ENCODE measurements around the gene FGR. TPM values are rescaled to one million over a fixed set of nuclear protein-coding genes. Genes with fewer than 3 reads are reported as not detected.

Gene FGR
- total RNA-seq, 1 donor from 2014 or later = not detected

GRCh38 chr1:27634177-27634984, 604 bp downstream of the FGR start:
- no peak overlapping the region for H3K27ac Mint-ChIP-seq (ENCODE audit: unreplicated experiment)
- Histone ChIP-seq H3K79me2 (ENCODE audit: insufficient read depth, low read length) (no peaks in the 10 kb centered on the region), H3K4me2 (ENCODE audit: low read length) (peak overlapping the region; percentile 81), H3K9ac (ENCODE audit: low read length) (peak overlapping the region; percentile 31), H2AFZ (ENCODE audit: low read depth, low read length) (peak overlapping the region; percentile 87), H4K20me1 (ENCODE audit: insufficient read depth, low read length) (no peaks in the 10 kb centered on the region), H3K4me1 (ENCODE audit: insufficient read depth, low read length) (no peaks in the 10 kb centered on the region), H3K4me3 (ENCODE audit: insufficient read depth, low read depth, low read length) (peak overlapping the region; percentile 44), H3K36me3 (ENCODE audit: insufficient read depth, low read length) (no peaks in the 10 kb centered on the region), H3K9me3 (ENCODE audit: insufficient read depth, low read depth, low read length) (no peaks in the 10 kb centered on the region), H3K27ac (ENCODE audit: low read depth, low read length) (no peak overlapping the region), H3K27me3 (ENCODE audit: insufficient read depth, low read length) (peaks cover 25% of the 10 kb centered on the region)
- FAIRE-seq (no peak), DNase-seq (ENCODE audit: low read depth) (no peak)
- H3K4me3 Mint-ChIP-seq (ENCODE audit: unreplicated experiment) = no peak overlapping the region
- peaks cover 58% of the 10 kb centered on the region for H3K27me3 Mint-ChIP-seq (ENCODE audit: low read depth, unreplicated experiment)
- peak; percentile 93 for TF ChIP-seq EZH2 (IDR thresholded peaks at IDR 0.05; ENCODE audit: insufficient read depth, low read length)
- TF ChIP-seq CTCF (IDR thresholded peaks at IDR 0.05; ENCODE audit: insufficient read depth, low read depth, low read length) = no peak
- H3K4me1 Mint-ChIP-seq (ENCODE audit: low read depth, unreplicated experiment) = no peaks in the 10 kb centered on the region
- H3K9me3 Mint-ChIP-seq (ENCODE audit: unreplicated experiment) = no peaks in the 10 kb centered on the region
- no peaks in the 10 kb centered on the region for H3K36me3 Mint-ChIP-seq (ENCODE audit: low read depth, unreplicated experiment)

- H3K27me3 ChIP-seq (ENCODE audit: insufficient read depth, low read length) = peaks cover 25% of the 10 kb centered on the region
- peaks cover 64% of the 10 kb centered on the region for H3K27me3 Mint-ChIP-seq (ENCODE audit: low read depth, unreplicated experiment)
- H3K4me2 ChIP-seq (ENCODE audit: low read length) = peak overlapping the region; percentile 81
- no peak overlapping the region for H3K27ac ChIP-seq (ENCODE audit: low read depth, low read length)
- FAIRE-seq (no peak), DNase-seq (ENCODE audit: low read depth) (no peak)
- no peaks in the 10 kb centered on the region for H3K4me1 ChIP-seq (ENCODE audit: insufficient read depth, low read length)
- H3K9me3 ChIP-seq (ENCODE audit: insufficient read depth, low read depth, low read length) = no peaks in the 10 kb centered on the region
- H3K36me3 ChIP-seq (ENCODE audit: insufficient read depth, low read length) = no peaks in the 10 kb centered on the region
- H3K9me3 Mint-ChIP-seq (ENCODE audit: unreplicated experiment) = no peaks in the 10 kb centered on the region
- no peak for TF ChIP-seq CTCF (IDR thresholded peaks at IDR 0.05; ENCODE audit: insufficient read depth, low read depth, low read length)
- no peak for TF ChIP-seq EZH2 (IDR thresholded peaks at IDR 0.05; ENCODE audit: insufficient read depth, low read length)
- H4K20me1 ChIP-seq (ENCODE audit: insufficient read depth, low read length) = no peaks in the 10 kb centered on the region
- no peaks in the 10 kb centered on the region for H3K36me3 Mint-ChIP-seq (ENCODE audit: low read depth, unreplicated experiment)
- H3K4me3 Mint-ChIP-seq (ENCODE audit: unreplicated experiment) = no peak overlapping the region
- peak overlapping the region; percentile 44 for H3K4me3 ChIP-seq (ENCODE audit: insufficient read depth, low read depth, low read length)
- no peak overlapping the region for H3K27ac Mint-ChIP-seq (ENCODE audit: unreplicated experiment)
- no peaks in the 10 kb centered on the region for H3K79me2 ChIP-seq (ENCODE audit: insufficient read depth, low read length)
- no peaks in the 10 kb centered on the region for H3K4me1 Mint-ChIP-seq (ENCODE audit: low read depth, unreplicated experiment)
- H2AFZ ChIP-seq (ENCODE audit: low read depth, low read length) = peak overlapping the region; percentile 87
- H3K9ac ChIP-seq (ENCODE audit: low read length) = peak overlapping the region; percentile 31
These were observed 1.3 kb downstream of the FGR start for GRCh38 chr1:27633640-27634176.

- FAIRE-seq = no peak
- H3K4me3 ChIP-seq (ENCODE audit: insufficient read depth, low read depth, low read length) = no peak overlapping the region
- no peaks in the 10 kb centered on the region for H3K36me3 Mint-ChIP-seq (ENCODE audit: low read depth, unreplicated experiment)
- H3K9me3 ChIP-seq (ENCODE audit: insufficient read depth, low read depth, low read length) = no peaks in the 10 kb centered on the region
- H2AFZ ChIP-seq (ENCODE audit: low read depth, low read length) = no peak overlapping the region
- no peaks in the 10 kb centered on the region for H3K9me3 Mint-ChIP-seq (ENCODE audit: unreplicated experiment)
- no peaks in the 10 kb centered on the region for H4K20me1 ChIP-seq (ENCODE audit: insufficient read depth, low read length)
- H3K4me2 ChIP-seq (ENCODE audit: low read length) = no peak overlapping the region
- no peak overlapping the region for H3K9ac ChIP-seq (ENCODE audit: low read length)
- no peak overlapping the region for H3K4me3 Mint-ChIP-seq (ENCODE audit: unreplicated experiment)
- no peak overlapping the region for H3K27ac Mint-ChIP-seq (ENCODE audit: unreplicated experiment)
- H3K27me3 ChIP-seq (ENCODE audit: insufficient read depth, low read length) = peaks cover 25% of the 10 kb centered on the region
- H3K79me2 ChIP-seq (ENCODE audit: insufficient read depth, low read length) = no peaks in the 10 kb centered on the region
- no peak overlapping the region for H3K27ac ChIP-seq (ENCODE audit: low read depth, low read length)
- H3K4me1 Mint-ChIP-seq (ENCODE audit: low read depth, unreplicated experiment) = no peaks in the 10 kb centered on the region
- H3K27me3 Mint-ChIP-seq (ENCODE audit: low read depth, unreplicated experiment) = peaks cover 69% of the 10 kb centered on the region
- H3K36me3 ChIP-seq (ENCODE audit: insufficient read depth, low read length) = no peaks in the 10 kb centered on the region
- TF ChIP-seq EZH2 (IDR thresholded peaks at IDR 0.05; ENCODE audit: insufficient read depth, low read length) = no peak
- no peak for TF ChIP-seq CTCF (IDR thresholded peaks at IDR 0.05; ENCODE audit: insufficient read depth, low read depth, low read length)
- H3K4me1 ChIP-seq (ENCODE audit: insufficient read depth, low read length) = no peaks in the 10 kb centered on the region
- no peak for DNase-seq (ENCODE audit: low read depth)
These were observed 1.7 kb downstream of the FGR start for GRCh38 chr1:27633298-27633610.

Measured in astrocyte (in vitro differentiated cells and primary cell).